ENCODE results near the gene ZNF516. TPM values are rescaled to one million over a fixed set of nuclear protein-coding genes. Genes with fewer than 3 reads are reported as not detected.

The ZNF516 gene
- total RNA-seq, 1 donor from 2014 or later: 28.0 TPM

GRCh38 chr18:76386886-76387285 is 108.2 kb downstream of the ZNF516 start:
- intact Hi-C loops (cut with DNase I): no loop called here
- no peak overlapping the region for H3K27ac ChIP-seq
- DNase-seq: no peak
- H3K4me1 ChIP-seq: no peaks in the 10 kb centered on the region
- no peak overlapping the region for H3K4me3 ChIP-seq
- no peaks in the 10 kb centered on the region for H3K27me3 ChIP-seq
- TF ChIP-seq CTCF (IDR thresholded peaks at IDR 0.05): no peak
- no peak for ATAC-seq
- H3K9me3 ChIP-seq: no peaks in the 10 kb centered on the region
- H3K36me3 ChIP-seq: no peaks in the 10 kb centered on the region

- TF ChIP-seq CTCF (IDR thresholded peaks at IDR 0.05): no peak
- Histone ChIP-seq H3K9me3 (no peaks in the 10 kb centered on the region), H3K27ac (no peak overlapping the region), H3K27me3 (no peaks in the 10 kb centered on the region), H3K4me1 (no peaks in the 10 kb centered on the region), H3K4me3 (no peak overlapping the region), H3K36me3 (no peaks in the 10 kb centered on the region)
- DNase-seq: no peak
- ATAC-seq: no peak
- intact Hi-C loops (cut with DNase I): no loop called here
Measured at GRCh38 chr18:76386071-76386470, 109.0 kb downstream of the ZNF516 start.

- H3K9me3 ChIP-seq: no peaks in the 10 kb centered on the region
- no peak overlapping the region for H3K27ac ChIP-seq
- no peak overlapping the region for H3K4me3 ChIP-seq
- H3K27me3 ChIP-seq: no peaks in the 10 kb centered on the region
- ATAC-seq: no peak
- H3K4me1 ChIP-seq: no peaks in the 10 kb centered on the region
- intact Hi-C loops (cut with DNase I): no loop called here
- no peak for DNase-seq
- H3K36me3 ChIP-seq: no peaks in the 10 kb centered on the region
- TF ChIP-seq CTCF (IDR thresholded peaks at IDR 0.05): no peak
Measured at GRCh38 chr18:76385681-76385975, 109.4 kb downstream of the ZNF516 start.

- H3K4me3 ChIP-seq: no peak overlapping the region
- no peak for TF ChIP-seq CTCF (IDR thresholded peaks at IDR 0.05)
- H3K9me3 ChIP-seq: no peaks in the 10 kb centered on the region
- no peaks in the 10 kb centered on the region for H3K4me1 ChIP-seq
- no peaks in the 10 kb centered on the region for H3K27me3 ChIP-seq
- no peak overlapping the region for H3K27ac ChIP-seq
- no peak for ATAC-seq
- intact Hi-C loops (cut with DNase I): no loop called here
- H3K36me3 ChIP-seq: no peaks in the 10 kb centered on the region
- no peak for DNase-seq
Measured at GRCh38 chr18:76384861-76385680, 110.0 kb downstream of the ZNF516 start.

GRCh38 chr18:76384114-76384790 is 110.8 kb downstream of the ZNF516 start:
- TF ChIP-seq CTCF (IDR thresholded peaks at IDR 0.05): no peak
- Histone ChIP-seq H3K27ac (no peak overlapping the region), H3K27me3 (no peaks in the 10 kb centered on the region), H3K36me3 (no peaks in the 10 kb centered on the region), H3K4me3 (no peak overlapping the region), H3K9me3 (no peaks in the 10 kb centered on the region), H3K4me1 (no peaks in the 10 kb centered on the region)
- intact Hi-C loops (cut with DNase I): no loop called here
- ATAC-seq: no peak
- DNase-seq: no peak

All from upper lobe of right lung (tissue), 1 donor.